ENCODE results near the gene HNF1B. TPM values are rescaled to one million over a fixed set of nuclear protein-coding genes. Genes with fewer than 3 reads are reported as not detected.

HNF1B gene
- total RNA-seq, 2 donors from 2014 or later, result not detected

DNA sequence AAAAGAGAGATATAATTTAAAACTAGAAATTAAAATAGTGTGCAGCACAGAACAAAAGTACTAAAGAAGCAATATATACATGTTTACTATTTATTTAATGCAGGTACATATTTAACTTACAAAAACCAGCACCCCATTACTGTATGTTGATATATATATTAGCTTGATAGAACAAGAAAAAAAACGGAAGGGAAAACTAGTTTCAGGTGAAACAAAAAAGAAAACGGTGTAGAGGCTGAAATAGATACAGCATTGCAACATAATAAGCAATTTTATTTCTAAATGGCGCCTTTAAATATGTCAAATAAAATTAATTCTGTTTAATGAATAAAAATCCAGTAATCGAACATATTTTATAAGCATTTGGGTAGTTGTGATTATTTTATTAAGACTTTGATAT is 3.9 kb downstream of the HNF1B start:
- ATAC-seq, result no peak
- Mint-ChIP-seq H3K36me3 (ENCODE audit: low read depth) (peaks cover 5% of the 10 kb centered on the region), H3K27ac (no peak overlapping the region), H3K27me3 (peaks cover 70% of the 10 kb centered on the region), H3K4me1 (peaks cover 12% of the 10 kb centered on the region), H3K4me3 (no peak overlapping the region)
- H3K9me3 ChIP-seq (ENCODE audit: control insufficient read depth, low read length, poor library complexity, severe bottlenecking), result no peaks in the 10 kb centered on the region
- DNase-seq, result no peak

DNA sequence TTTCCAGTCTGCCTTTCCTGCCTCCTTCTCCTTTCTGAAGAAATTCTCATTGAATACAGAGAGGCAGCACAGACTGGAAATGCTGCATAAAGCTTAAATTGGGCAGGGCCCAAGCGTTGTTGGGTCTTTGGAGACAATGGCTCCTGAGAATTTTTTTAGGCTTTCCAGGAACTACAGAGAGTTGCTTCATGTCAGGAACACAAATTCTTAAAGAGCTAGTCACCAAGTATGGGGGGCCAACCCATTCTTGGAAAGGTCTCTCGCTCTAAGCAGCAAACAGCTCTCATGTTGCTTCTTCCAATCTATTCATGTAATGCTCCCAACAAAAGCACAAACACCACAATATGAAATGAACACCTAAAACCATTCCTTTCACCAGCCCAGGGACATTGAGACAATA is 6.9 kb downstream of the HNF1B start:
- H3K9me3 ChIP-seq (ENCODE audit: control insufficient read depth, low read length, poor library complexity, severe bottlenecking), result no peaks in the 10 kb centered on the region
- Mint-ChIP-seq H3K36me3 (ENCODE audit: low read depth) (peaks cover 3% of the 10 kb centered on the region), H3K27ac (no peak overlapping the region), H3K4me1 (no peaks in the 10 kb centered on the region), H3K4me3 (no peak overlapping the region), H3K27me3 (peaks cover 50% of the 10 kb centered on the region)
- ATAC-seq (no peak), DNase-seq (no peak)

DNA sequence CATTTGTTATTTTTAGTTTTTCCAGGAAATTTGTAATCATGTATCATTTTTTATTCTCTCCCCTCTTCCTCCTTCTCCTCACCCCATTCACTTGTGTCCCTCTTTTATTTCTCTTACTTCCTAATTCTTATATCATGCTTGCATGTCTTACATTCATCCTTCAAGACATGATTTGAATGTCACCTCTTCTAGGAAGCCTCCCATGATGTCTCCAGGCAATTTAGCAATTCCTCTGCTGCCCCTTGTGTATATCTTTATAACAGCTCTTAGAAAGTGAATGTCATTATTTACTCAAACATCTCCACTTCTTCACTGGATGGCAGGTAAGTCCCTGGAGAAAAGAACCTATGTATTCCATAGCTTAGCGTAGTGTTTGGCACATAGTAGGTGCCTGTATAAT is 7.8 kb downstream of the HNF1B start:
- peaks cover 3% of the 10 kb centered on the region for H3K36me3 Mint-ChIP-seq (ENCODE audit: low read depth)
- H3K27me3 Mint-ChIP-seq, result peaks cover 50% of the 10 kb centered on the region
- H3K9me3 ChIP-seq (ENCODE audit: control insufficient read depth, low read length, poor library complexity, severe bottlenecking), result no peaks in the 10 kb centered on the region
- no peaks in the 10 kb centered on the region for H3K4me1 Mint-ChIP-seq
- ATAC-seq, result no peak
- no peak overlapping the region for H3K27ac Mint-ChIP-seq
- no peak for DNase-seq
- no peak overlapping the region for H3K4me3 Mint-ChIP-seq

DNA sequence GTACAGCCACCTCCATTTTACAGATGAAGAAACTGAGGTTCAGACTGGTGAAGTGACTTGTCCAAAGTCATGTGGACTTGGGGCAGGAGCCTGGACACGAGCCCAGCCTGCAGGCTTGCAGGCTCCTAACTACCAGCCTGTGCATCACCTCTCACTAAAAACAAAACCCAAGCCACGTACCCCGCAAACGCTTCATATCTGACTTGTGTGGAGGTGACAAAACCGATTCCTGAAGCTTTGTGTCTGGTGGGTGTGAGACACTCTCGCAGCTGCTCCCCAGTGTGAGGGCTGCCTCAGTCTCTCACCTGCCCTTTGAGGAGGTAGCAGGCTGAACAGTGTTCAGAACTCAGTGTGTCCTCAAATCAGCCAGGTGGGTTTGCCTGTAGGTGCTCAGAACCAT is 8.4 kb downstream of the HNF1B start:
- ATAC-seq, result no peak
- H3K36me3 Mint-ChIP-seq (ENCODE audit: low read depth), result peaks cover 3% of the 10 kb centered on the region

DNA sequence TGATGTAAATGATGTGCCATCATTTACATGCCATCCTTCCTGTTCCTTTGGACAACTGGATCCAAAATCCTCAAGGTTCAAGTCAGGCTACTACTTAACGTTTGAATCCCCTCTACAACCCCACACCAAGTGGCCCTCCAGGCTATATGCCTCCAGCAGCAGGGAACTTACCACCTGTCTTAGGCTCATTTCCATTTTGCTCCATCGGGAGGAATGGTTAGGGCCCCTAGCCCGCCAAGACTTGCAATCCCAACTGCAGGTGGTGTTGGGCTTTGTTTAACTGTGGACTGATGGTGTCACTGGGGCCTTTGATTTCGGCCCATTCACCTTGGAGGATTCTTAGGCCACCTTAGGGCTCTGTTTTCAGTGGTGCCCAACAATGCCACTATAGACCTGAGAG is 9.7 kb downstream of the HNF1B start:
- Mint-ChIP-seq H3K36me3 (ENCODE audit: low read depth) (peaks cover 3% of the 10 kb centered on the region), H3K4me3 (no peak overlapping the region), H3K4me1 (no peaks in the 10 kb centered on the region), H3K27me3 (peaks cover 52% of the 10 kb centered on the region), H3K27ac (no peak overlapping the region)
- H3K9me3 ChIP-seq (ENCODE audit: control insufficient read depth, low read length, poor library complexity, severe bottlenecking), result no peaks in the 10 kb centered on the region
- DNase-seq (no peak), ATAC-seq (no peak)

More for the DNA sequence above, 8.4 kb downstream of the HNF1B start:
- no peak for DNase-seq
- H3K9me3 ChIP-seq (ENCODE audit: control insufficient read depth, low read length, poor library complexity, severe bottlenecking), result no peaks in the 10 kb centered on the region
- Mint-ChIP-seq H3K4me3 (no peak overlapping the region), H3K27me3 (peaks cover 51% of the 10 kb centered on the region), H3K27ac (no peak overlapping the region), H3K4me1 (no peaks in the 10 kb centered on the region)

DNA sequence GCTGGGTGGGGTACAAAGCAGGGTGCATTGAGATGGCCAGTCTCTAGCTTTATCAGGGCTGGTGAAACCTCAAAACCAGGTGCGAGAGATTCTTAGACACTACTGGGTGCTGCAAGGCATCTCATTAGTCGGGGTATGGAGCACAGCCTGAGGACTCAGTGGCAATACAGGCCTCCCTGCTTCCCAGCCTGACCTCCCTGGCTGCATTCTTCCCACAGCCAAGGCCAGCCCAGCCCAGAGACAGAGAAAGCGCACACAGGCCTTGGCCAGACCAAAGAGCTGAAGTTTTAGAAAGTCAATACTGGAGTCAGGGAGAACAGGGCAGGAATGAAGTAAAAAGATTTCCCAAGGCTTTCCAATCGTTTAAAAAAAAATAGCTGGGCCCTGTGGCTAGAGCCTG is 12.5 kb downstream of the HNF1B start:
- H3K9me3 ChIP-seq (ENCODE audit: control insufficient read depth, low read length, poor library complexity, severe bottlenecking), result no peaks in the 10 kb centered on the region
- no peak overlapping the region for H3K4me3 Mint-ChIP-seq
- H3K27ac Mint-ChIP-seq, result no peak overlapping the region
- H3K27me3 Mint-ChIP-seq, result peaks cover 36% of the 10 kb centered on the region
- H3K36me3 Mint-ChIP-seq (ENCODE audit: low read depth), result no peaks in the 10 kb centered on the region
- no peak for DNase-seq
- ATAC-seq, result no peak
- H3K4me1 Mint-ChIP-seq, result no peaks in the 10 kb centered on the region

DNA sequence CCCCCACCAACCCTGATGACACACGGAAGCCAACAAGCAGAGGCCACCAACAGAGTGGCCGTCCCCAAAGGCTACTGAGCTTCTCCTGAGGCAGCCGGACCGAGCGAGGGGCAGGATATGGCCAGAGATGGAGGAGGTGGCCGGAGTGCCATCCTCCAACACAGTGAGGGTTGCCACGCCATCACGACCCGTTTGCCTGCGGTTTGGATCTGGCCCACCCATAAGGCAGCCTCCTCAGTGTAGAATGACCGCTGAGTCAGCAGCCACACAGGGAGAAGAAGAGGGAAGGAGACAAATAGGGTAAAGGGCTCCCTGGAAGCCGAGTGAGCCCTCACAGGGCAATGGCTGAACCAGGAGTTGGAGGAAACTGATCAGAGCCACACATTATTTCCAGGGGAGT is 13.8 kb downstream of the HNF1B start:
- no peaks in the 10 kb centered on the region for H3K4me1 Mint-ChIP-seq
- no peaks in the 10 kb centered on the region for H3K9me3 ChIP-seq (ENCODE audit: control insufficient read depth, low read length, poor library complexity, severe bottlenecking)
- ATAC-seq, result no peak
- H3K27ac Mint-ChIP-seq, result no peak overlapping the region
- no peak for DNase-seq
- H3K4me3 Mint-ChIP-seq, result no peak overlapping the region
- peaks cover 23% of the 10 kb centered on the region for H3K27me3 Mint-ChIP-seq
- no peaks in the 10 kb centered on the region for H3K36me3 Mint-ChIP-seq (ENCODE audit: low read depth)

DNA sequence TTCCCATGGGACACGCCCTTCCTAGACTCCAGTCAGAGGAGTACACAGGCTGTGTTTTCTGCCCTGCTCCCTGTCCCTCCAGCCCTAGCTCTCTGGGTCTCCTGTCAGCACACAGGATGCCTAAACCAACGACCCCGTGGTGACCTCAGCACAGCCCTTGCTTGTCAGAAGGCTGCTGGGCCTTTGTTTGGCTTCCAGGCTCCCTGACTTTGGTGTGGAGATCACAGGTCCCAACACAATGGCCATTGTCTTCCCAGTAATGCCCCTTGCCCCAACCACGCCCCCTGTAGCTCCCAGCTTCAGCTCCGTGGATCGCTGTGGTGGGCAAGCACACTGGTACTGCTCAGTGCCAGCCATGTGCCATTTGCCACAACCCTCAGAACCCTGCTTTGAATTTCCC is 15.0 kb downstream of the HNF1B start:
- Mint-ChIP-seq H3K27me3 (peaks cover 21% of the 10 kb centered on the region), H3K36me3 (ENCODE audit: low read depth) (no peaks in the 10 kb centered on the region), H3K27ac (no peak overlapping the region), H3K4me1 (no peaks in the 10 kb centered on the region), H3K4me3 (no peak overlapping the region)
- ATAC-seq (no peak), DNase-seq (no peak)
- no peaks in the 10 kb centered on the region for H3K9me3 ChIP-seq (ENCODE audit: control insufficient read depth, low read length, poor library complexity, severe bottlenecking)

DNA sequence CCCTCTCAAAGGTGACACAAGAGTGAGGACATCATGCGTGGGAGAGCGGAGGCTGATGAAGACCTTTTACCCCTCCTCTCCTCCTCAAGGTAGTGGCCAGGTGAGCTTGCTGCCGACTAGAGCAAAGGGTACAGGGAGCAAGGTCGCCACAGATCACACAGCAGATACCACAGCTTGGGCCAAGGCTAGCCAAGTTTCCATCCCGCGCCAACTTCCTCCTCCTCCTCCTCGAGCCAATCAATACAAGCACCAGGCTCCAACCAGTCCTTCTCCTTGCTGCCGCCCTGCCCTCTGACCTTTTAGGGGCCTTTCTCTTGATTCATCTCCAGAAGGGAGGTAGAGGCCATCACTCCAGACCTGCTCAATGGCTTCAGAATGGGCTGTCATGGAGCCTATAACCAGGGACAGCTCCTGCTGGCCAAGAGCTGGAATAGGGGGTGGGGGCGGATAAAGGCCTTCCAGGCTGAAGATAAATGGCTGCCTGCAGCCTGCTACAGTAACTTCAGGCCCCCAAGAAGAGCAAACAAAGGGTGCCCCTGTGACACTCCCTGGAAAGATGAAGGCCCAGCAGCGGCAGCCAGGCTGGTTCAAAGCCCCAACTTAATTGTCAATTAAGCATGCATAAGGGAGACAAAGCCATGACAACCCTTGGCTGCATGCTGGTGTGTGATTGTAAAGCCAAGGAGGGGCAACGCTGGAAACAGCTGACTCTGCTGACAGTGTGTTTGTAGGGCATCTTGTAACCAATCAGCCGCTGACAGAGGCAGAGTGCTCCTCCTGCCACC is 17.8 kb downstream of the HNF1B start:
- no peak overlapping the region for H3K4me3 Mint-ChIP-seq
- no peak overlapping the region for H3K27ac Mint-ChIP-seq
- no peaks in the 10 kb centered on the region for H3K36me3 Mint-ChIP-seq (ENCODE audit: low read depth)

DNA sequence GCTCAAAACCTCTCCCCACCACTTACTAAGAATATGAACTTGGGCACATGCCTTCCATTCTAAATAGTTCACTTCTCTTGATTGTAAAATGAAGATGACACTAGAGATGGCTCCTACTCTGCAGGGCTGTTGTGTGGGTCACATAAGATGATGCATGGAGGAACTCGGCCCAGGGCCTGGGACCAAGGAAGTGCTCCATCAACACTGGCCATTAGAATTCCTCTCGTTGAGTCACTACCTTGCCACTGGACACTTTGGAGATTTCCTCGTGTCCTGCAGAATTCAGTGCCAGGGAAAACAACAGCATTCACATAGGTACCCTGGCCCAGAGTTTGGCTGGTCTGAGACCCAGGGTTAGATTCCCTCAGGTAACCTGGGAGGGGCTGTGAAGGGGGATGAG is 18.6 kb downstream of the HNF1B start:
- no peaks in the 10 kb centered on the region for H3K9me3 ChIP-seq (ENCODE audit: control insufficient read depth, low read length, poor library complexity, severe bottlenecking)
- H3K27me3 Mint-ChIP-seq, result peaks cover 26% of the 10 kb centered on the region
- H3K36me3 Mint-ChIP-seq (ENCODE audit: low read depth), result no peaks in the 10 kb centered on the region
- H3K4me1 Mint-ChIP-seq, result no peaks in the 10 kb centered on the region
- no peak overlapping the region for H3K27ac Mint-ChIP-seq
- H3K4me3 Mint-ChIP-seq, result no peak overlapping the region
- ATAC-seq (no peak), DNase-seq (no peak)

More for the DNA sequence above, 17.8 kb downstream of the HNF1B start:
- ATAC-seq, result no peak
- Mint-ChIP-seq H3K4me1 (no peaks in the 10 kb centered on the region), H3K27me3 (peaks cover 21% of the 10 kb centered on the region)
- no peak for DNase-seq
- H3K9me3 ChIP-seq (ENCODE audit: control insufficient read depth, low read length, poor library complexity, severe bottlenecking), result no peaks in the 10 kb centered on the region

DNA sequence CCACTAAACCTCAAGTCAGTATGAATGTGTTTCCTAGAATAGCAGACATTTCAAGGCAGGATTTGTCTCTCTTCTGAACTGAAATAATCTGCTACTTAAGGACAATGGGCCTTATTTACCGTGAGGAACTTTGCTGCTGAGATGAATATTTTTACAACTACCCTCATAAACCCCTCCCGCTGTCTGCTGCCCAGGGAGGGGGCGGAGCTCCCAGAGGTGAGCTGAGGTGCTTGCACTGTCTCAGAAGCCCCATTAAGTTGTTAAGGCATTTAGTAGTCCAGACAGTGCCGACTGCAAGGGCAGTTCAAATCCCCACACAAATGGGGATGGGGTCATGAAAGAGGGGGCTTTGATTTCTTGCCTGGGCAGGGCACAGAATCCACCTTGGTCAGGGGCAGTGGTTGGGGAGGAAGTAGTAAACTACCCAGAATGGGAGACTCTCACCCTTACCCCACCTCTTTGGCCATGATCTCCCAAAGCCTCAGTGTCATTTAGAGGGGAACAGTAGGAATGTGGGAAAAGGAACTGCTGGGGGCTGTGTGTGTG is 19.2 kb downstream of the HNF1B start:
- Mint-ChIP-seq H3K4me3 (no peak overlapping the region), H3K4me1 (no peaks in the 10 kb centered on the region), H3K27me3 (peaks cover 25% of the 10 kb centered on the region), H3K36me3 (ENCODE audit: low read depth) (no peaks in the 10 kb centered on the region), H3K27ac (no peak overlapping the region)
- no peak for DNase-seq
- H3K9me3 ChIP-seq (ENCODE audit: control insufficient read depth, low read length, poor library complexity, severe bottlenecking), result no peaks in the 10 kb centered on the region
- no peak for ATAC-seq

DNA sequence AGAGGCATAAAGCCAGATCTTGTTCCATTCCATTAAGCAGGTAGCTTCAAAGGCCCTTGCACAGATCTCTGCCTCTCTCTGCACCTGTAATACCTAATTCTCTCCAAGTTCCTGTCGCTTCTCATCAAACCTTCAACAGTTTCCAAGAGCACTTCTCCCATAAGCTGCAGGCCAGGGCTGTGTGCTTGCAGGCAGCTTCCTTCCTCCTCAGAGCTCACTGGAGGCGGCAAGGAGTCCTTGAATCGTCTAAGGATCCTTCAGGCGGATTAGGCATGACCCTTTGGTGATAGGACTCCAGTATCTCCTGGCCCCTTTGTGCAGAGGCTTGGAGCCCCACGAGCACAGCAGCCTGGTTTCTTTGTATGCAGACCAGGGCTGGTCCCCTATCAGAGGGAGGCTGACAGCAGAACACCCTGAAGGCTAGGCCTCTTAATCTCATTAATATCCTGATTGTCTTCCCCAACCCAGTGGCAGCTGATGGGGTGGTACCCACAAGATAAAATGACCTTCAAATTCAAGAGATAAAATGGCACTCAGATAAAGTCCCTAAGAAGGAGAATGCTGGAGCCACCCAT is 19.8 kb downstream of the HNF1B start:
- no peaks in the 10 kb centered on the region for H3K36me3 Mint-ChIP-seq (ENCODE audit: low read depth)
- no peaks in the 10 kb centered on the region for H3K4me1 Mint-ChIP-seq
- ATAC-seq (no peak), DNase-seq (no peak)
- H3K9me3 ChIP-seq (ENCODE audit: control insufficient read depth, low read length, poor library complexity, severe bottlenecking), result no peaks in the 10 kb centered on the region
- H3K27me3 Mint-ChIP-seq, result peaks cover 26% of the 10 kb centered on the region
- H3K27ac Mint-ChIP-seq, result no peak overlapping the region
- H3K4me3 Mint-ChIP-seq, result no peak overlapping the region

DNA sequence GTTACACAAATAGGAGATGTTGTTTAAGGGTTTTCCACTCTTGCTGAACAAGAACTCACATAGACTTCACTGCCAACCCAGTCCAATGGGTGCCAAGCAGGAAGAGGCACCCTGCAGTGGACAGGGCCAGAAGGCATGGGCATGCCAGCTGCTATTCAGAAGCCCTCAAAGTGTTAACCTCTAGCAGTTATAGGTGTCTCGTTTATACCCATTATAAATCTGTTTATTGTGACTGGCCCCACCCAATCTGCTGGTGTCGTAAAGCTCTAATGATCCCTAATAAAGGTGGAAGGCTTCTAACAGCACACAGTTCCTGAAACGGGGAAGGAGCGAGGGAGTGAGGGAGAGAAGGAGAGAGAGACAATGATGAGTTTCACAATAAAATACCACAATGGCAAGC is 23.9 kb downstream of the HNF1B start:
- H3K9me3 ChIP-seq (ENCODE audit: control insufficient read depth, low read length, poor library complexity, severe bottlenecking), result no peaks in the 10 kb centered on the region
- ATAC-seq (no peak), DNase-seq (no peak)
- Mint-ChIP-seq H3K36me3 (ENCODE audit: low read depth) (peaks cover 2% of the 10 kb centered on the region), H3K4me3 (no peak overlapping the region), H3K4me1 (no peaks in the 10 kb centered on the region), H3K27ac (no peak overlapping the region), H3K27me3 (peaks cover 46% of the 10 kb centered on the region)

DNA sequence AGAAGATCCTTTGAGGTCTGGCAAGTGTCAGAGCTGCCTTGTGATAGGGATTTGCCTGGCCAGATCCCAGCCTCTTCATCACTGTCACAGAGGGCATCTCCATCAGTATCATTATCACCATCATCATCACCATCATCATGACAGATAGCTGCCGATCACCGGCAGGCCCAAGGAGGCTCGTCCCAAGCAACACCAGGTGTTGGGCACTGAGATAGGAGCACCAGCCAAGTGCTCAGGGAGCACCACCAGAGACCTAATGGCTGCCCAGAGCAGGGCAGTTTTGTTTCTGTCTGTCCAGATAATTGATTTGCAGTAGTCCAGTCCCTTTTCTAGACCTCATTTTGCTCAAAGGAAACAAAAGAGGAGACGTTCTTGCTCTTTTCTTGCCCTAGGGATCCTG is 25.0 kb downstream of the HNF1B start:
- Mint-ChIP-seq H3K4me1 (peaks cover 1% of the 10 kb centered on the region), H3K27ac (no peak overlapping the region), H3K4me3 (no peak overlapping the region), H3K36me3 (ENCODE audit: low read depth) (peaks cover 2% of the 10 kb centered on the region), H3K27me3 (peaks cover 55% of the 10 kb centered on the region)
- ATAC-seq (no peak), DNase-seq (no peak)
- no peaks in the 10 kb centered on the region for H3K9me3 ChIP-seq (ENCODE audit: control insufficient read depth, low read length, poor library complexity, severe bottlenecking)

Measured in T-helper 17 cell (primary cell).